NT2/D1 (cell line): ENCODE measurements around the gene VARS2.
"Not testable (repeated sequence)": the region's sequence is repeated elsewhere in the genome, so short reads cannot be mapped to it uniquely, and the experiment has no call there.

Experiments used
- DNase-seq: peaks from one replicate; pipeline ENCODE4 v3.0.0-alpha.2; 2011; ENCODE audit warnings: low read depth, low spot score
- H3K27me3 ChIP-seq: 2 replicates; pipeline ENCODE4 v1.6.0; 2011; ENCODE audit warnings: mild to moderate bottlenecking; ENCODE audit not compliant: insufficient read length, insufficient read depth
- H3K36me3 ChIP-seq: 2 replicates; pipeline ENCODE4 v1.6.1; 2011; ENCODE audit warnings: mild to moderate bottlenecking, low read length, mixed read lengths; ENCODE audit not compliant: insufficient read depth, insufficient read length
- H3K4me1 ChIP-seq: 2 replicates; pipeline ENCODE4 v1.5.1; 2011; ENCODE audit not compliant: insufficient read depth, insufficient read length
- H3K4me3 ChIP-seq: 2 replicates; pipeline ENCODE4 v1.5.1; 2011; ENCODE audit warnings: low read depth; ENCODE audit not compliant: insufficient read length
- H3K9ac ChIP-seq: 2 replicates; pipeline ENCODE4 v1.6.0; 2011; ENCODE audit warnings: low read depth; ENCODE audit not compliant: insufficient read length
- H3K9me3 ChIP-seq: 2 replicates; pipeline ENCODE4 v1.5.1; 2011; ENCODE audit warnings: mild to moderate bottlenecking, low read length; ENCODE audit not compliant: insufficient read depth
- SUZ12 ChIP-seq: IDR thresholded peaks from 2 replicates; pipeline ENCODE4 v1.6.1; 2011; ENCODE audit not compliant: insufficient read length, insufficient read depth; ENCODE audit errors: extremely low read depth
- YY1 ChIP-seq: IDR thresholded peaks from 2 replicates; pipeline ENCODE4 v1.6.1; 2011; ENCODE audit not compliant: insufficient read length, insufficient read depth
- ZNF274 ChIP-seq: IDR thresholded peaks from 2 replicates; pipeline ENCODE4 v1.6.1; 2011; ENCODE audit warnings: mild to moderate bottlenecking, low read depth, low read length

VARS2 gene

GRCh38 chr6:30960907-30961673 is 47.1 kb downstream of the VARS2 start:
- H3K4me3 ChIP-seq = no peak overlapping the region
- H3K36me3 ChIP-seq = no peaks in the 10 kb centered on the region

DNA sequence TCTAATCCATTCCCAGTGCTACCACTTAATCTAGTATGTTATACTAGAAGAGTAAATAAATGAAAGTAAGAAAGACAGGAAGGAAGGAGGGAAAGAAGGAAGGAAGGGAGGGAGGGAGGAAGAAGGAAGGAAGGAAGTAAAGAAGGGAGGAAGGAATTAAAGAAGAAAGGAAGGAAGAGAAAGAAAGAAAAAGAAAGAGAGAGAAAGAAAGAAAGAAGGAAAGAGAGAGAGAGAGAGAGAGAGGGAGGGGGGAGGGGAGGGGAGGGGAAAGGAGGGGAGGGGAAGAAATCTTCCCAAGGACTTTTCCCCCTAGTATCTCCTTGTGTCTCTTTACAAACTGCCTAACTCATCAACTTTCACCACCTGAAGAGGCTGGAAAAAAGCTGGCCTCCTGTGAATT is 48.7 kb downstream of the VARS2 start:
- no peaks in the 10 kb centered on the region for H3K27me3 ChIP-seq
- H3K9me3 ChIP-seq = no peaks in the 10 kb centered on the region; the same call in 1 of the 2 replicates
- DNase-seq = no peak
- no peaks in the 10 kb centered on the region for H3K4me1 ChIP-seq
- TF ChIP-seq ZNF274 = no peak
- TF ChIP-seq SUZ12 = no peak
- TF ChIP-seq YY1 = no peak
- H3K36me3 ChIP-seq = no peaks in the 10 kb centered on the region
- H3K9ac ChIP-seq = peak overlapping the region; percentile 21
- no peak overlapping the region for H3K4me3 ChIP-seq

More at GRCh38 chr6:30960907-30961673, 47.1 kb downstream of the VARS2 start:
- no peak for TF ChIP-seq ZNF274
- TF ChIP-seq SUZ12 = no peak
- no peak for TF ChIP-seq YY1
- H3K4me1 ChIP-seq = peaks cover 1% of the 10 kb centered on the region
- H3K9me3 ChIP-seq = no peaks in the 10 kb centered on the region; the same call in 1 of the 2 replicates
- H3K27me3 ChIP-seq = peaks cover 12% of the 10 kb centered on the region
- DNase-seq = no peak
- no peak overlapping the region for H3K9ac ChIP-seq

- Histone ChIP-seq H3K9ac (no peak overlapping the region), H3K4me3 (no peak overlapping the region), H3K4me1 (no peaks in the 10 kb centered on the region), H3K9me3 (no peaks in the 10 kb centered on the region; the same call in 1 of the 2 replicates), H3K36me3 (no peaks in the 10 kb centered on the region), H3K27me3 (no peaks in the 10 kb centered on the region)
- DNase-seq = no peak
- TF ChIP-seq YY1 = no peak
- no peak for TF ChIP-seq ZNF274
- TF ChIP-seq SUZ12 = no peak
Measured at GRCh38 chr6:30963641-30964040, 49.6 kb downstream of the VARS2 start.

GRCh38 chr6:30964075-30964474 is 50.0 kb downstream of the VARS2 start:
- no peaks in the 10 kb centered on the region for H3K4me1 ChIP-seq
- H3K36me3 ChIP-seq = no peaks in the 10 kb centered on the region
- TF ChIP-seq SUZ12 (no peak), ZNF274 (no peak), YY1 (no peak)
- no peak overlapping the region for H3K9ac ChIP-seq
- no peaks in the 10 kb centered on the region; the same call in 1 of the 2 replicates for H3K9me3 ChIP-seq
- no peaks in the 10 kb centered on the region for H3K27me3 ChIP-seq
- no peak for DNase-seq
- H3K4me3 ChIP-seq = no peak overlapping the region

GRCh38 chr6:30965140-30965601 is 51.1 kb downstream of the VARS2 start:
- no peaks in the 10 kb centered on the region for H3K9me3 ChIP-seq
- no peak for TF ChIP-seq ZNF274
- DNase-seq = no peak
- H3K36me3 ChIP-seq = no peaks in the 10 kb centered on the region
- no peaks in the 10 kb centered on the region for H3K4me1 ChIP-seq
- H3K27me3 ChIP-seq = no peaks in the 10 kb centered on the region
- H3K9ac ChIP-seq = no peak overlapping the region
- H3K4me3 ChIP-seq = no peak overlapping the region

GRCh38 chr6:30966154-30966553 is 52.1 kb downstream of the VARS2 start:
- Histone ChIP-seq H3K4me1 (no peaks in the 10 kb centered on the region), H3K9me3 (no peaks in the 10 kb centered on the region), H3K9ac (no peak overlapping the region), H3K27me3 (no peaks in the 10 kb centered on the region), H3K36me3 (no peaks in the 10 kb centered on the region), H3K4me3 (no peak overlapping the region)
- DNase-seq = no peak
- TF ChIP-seq YY1 = no peak
- no peak for TF ChIP-seq ZNF274
- TF ChIP-seq SUZ12 = no peak

DNA sequence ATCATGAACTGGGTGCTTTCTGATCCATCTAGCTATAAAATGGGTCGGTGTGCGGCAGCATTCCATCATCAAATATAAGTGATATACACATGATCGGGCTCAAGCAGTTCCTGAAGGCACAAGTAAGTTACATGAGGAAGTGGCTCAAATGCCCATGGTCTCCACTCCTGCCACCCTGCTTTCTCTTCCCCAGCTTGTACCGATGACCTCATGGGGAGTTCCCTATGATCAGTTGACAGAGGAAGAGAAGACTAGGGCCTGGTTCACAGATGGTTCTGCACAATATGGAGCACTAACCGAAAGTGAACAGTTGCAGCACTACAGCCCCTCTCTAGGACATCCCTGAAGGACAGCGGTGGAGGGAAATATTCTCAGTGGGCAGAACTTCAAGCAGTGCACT is 55.1 kb downstream of the VARS2 start:
- not testable (repeated sequence) for DNase-seq, H3K9ac ChIP-seq, H3K9me3 ChIP-seq, H3K27me3 ChIP-seq, H3K4me1 ChIP-seq, H3K36me3 ChIP-seq, H3K4me3 ChIP-seq

- peaks cover 1% of the 10 kb centered on the region for H3K4me1 ChIP-seq
- no peak overlapping the region for H3K9ac ChIP-seq
- H3K36me3 ChIP-seq = no peaks in the 10 kb centered on the region
- H3K4me3 ChIP-seq = no peak overlapping the region
- no peaks in the 10 kb centered on the region for H3K27me3 ChIP-seq
- TF ChIP-seq ZNF274 (no peak), SUZ12 (no peak), YY1 (no peak)
- H3K9me3 ChIP-seq = no peaks in the 10 kb centered on the region
- no peak for DNase-seq
Measured at GRCh38 chr6:30970946-30971345, 56.9 kb downstream of the VARS2 start.
